HL-60/S4 (cell line): Measurements from ENCODE around the gene PRICKLE3.
"Not testable (repeated sequence)": the region's sequence is repeated elsewhere in the genome, so short reads cannot be mapped to it uniquely, and the experiment has no call there.

Source experiments
- in situ Hi-C: fragments of 300-500 bp; cut with MboI; formaldehyde crosslinking; loops from 2 replicates; pipeline ENCODE4 v1.14.3; 2022; ENCODE audit warnings: low sequenced_read_pairs

The PRICKLE3 gene

GRCh38 chrX:49163555-49164419, 22.4 kb downstream of the PRICKLE3 start:
- in situ Hi-C loops = no loop called here

GRCh38 chrX:49162620-49163019, 23.6 kb downstream of the PRICKLE3 start, which contains the start of gene MAGIX:
Gene MAGIX (plus strand): TSS chrX:49162758. CDS start chrX:49162890, 132 bp downstream.
- in situ Hi-C loops = no loop called here

GRCh38 chrX:49161632-49162031, 24.5 kb downstream of the PRICKLE3 start:
- in situ Hi-C loops = no loop called here

- in situ Hi-C loops = no loop called here
Observed at GRCh38 chrX:49160908-49161307, 25.3 kb downstream of the PRICKLE3 start.

GRCh38 chrX:49157194-49157593, 29.0 kb downstream of the PRICKLE3 start:
- in situ Hi-C loops = no loop called here

GRCh38 chrX:49155900-49156837, 30.0 kb downstream of the PRICKLE3 start:
- in situ Hi-C loops = no loop called here

GRCh38 chrX:49155243-49155899, 30.8 kb downstream of the PRICKLE3 start:
- in situ Hi-C loops = no loop called here

- in situ Hi-C loops = no loop called here
Observed at GRCh38 chrX:49153467-49153866, 32.7 kb downstream of the PRICKLE3 start.

GRCh38 chrX:49149291-49149690, 36.9 kb downstream of the PRICKLE3 start:
- in situ Hi-C loops = not testable (repeated sequence)

- in situ Hi-C loops = not testable (repeated sequence)
Observed at GRCh38 chrX:49148390-49149100, 37.6 kb downstream of the PRICKLE3 start.

- in situ Hi-C loops = no loop called here
Observed at GRCh38 chrX:49147936-49148335, 38.2 kb downstream of the PRICKLE3 start.

- in situ Hi-C loops = no loop called here
Observed at GRCh38 chrX:49147282-49147681, 38.9 kb downstream of the PRICKLE3 start.

GRCh38 chrX:49143154-49143553, 43.0 kb downstream of the PRICKLE3 start:
- in situ Hi-C loops = not testable (repeated sequence)

- in situ Hi-C loops = not testable (repeated sequence)
Observed at GRCh38 chrX:49142264-49142663, 43.9 kb downstream of the PRICKLE3 start.

GRCh38 chrX:49139713-49140112, 46.5 kb downstream of the PRICKLE3 start:
- in situ Hi-C loops = no loop called here

GRCh38 chrX:49137492-49137891, 48.7 kb downstream of the PRICKLE3 start:
- in situ Hi-C loops = no loop called here

- in situ Hi-C loops = no loop called here
Observed at GRCh38 chrX:49133759-49134158, 52.4 kb downstream of the PRICKLE3 start.

- in situ Hi-C loops = not testable (repeated sequence)
Observed at GRCh38 chrX:49132275-49132674, 53.9 kb downstream of the PRICKLE3 start.

- in situ Hi-C loops = no loop called here
Observed at GRCh38 chrX:49129427-49129826, 56.7 kb downstream of the PRICKLE3 start.

GRCh38 chrX:49127742-49128258, 58.4 kb downstream of the PRICKLE3 start:
- in situ Hi-C loops = not testable (repeated sequence)
